Ovary (tissue), 3 donors: ENCODE results near the gene KATNB1.

Source experiments
- EP300 ChIP-seq: sonication (generic); formaldehyde crosslinking; IDR thresholded peaks from one replicate; pipeline ENCODE4 v1.6.1; 2017; ENCODE audit warnings: antibody characterized with exemption
- POLR2A ChIP-seq: fragments of 450-650 bp; IDR thresholded peaks from one replicate; pipeline ENCODE4 v1.6.1; 2017; ENCODE audit warnings: antibody characterized with exemption, mild to moderate bottlenecking, moderate library complexity
- TF ChIP-seq, protein P1 (sequence below), 3 donors: fragments of 450-650 bp in 2 of 3; fragments of 200-600 bp in 1 of 3; IDR thresholded peaks; one replicate each; pipeline versions ENCODE4 v1.5.1 to v1.8.0; 2016 to 2022; ENCODE audit warnings: antibody characterized with exemption in 3 of 3, mild to moderate bottlenecking in 1 of 3
- donor health status: DM: no; HTN: no; CAD: no.

DNA sequence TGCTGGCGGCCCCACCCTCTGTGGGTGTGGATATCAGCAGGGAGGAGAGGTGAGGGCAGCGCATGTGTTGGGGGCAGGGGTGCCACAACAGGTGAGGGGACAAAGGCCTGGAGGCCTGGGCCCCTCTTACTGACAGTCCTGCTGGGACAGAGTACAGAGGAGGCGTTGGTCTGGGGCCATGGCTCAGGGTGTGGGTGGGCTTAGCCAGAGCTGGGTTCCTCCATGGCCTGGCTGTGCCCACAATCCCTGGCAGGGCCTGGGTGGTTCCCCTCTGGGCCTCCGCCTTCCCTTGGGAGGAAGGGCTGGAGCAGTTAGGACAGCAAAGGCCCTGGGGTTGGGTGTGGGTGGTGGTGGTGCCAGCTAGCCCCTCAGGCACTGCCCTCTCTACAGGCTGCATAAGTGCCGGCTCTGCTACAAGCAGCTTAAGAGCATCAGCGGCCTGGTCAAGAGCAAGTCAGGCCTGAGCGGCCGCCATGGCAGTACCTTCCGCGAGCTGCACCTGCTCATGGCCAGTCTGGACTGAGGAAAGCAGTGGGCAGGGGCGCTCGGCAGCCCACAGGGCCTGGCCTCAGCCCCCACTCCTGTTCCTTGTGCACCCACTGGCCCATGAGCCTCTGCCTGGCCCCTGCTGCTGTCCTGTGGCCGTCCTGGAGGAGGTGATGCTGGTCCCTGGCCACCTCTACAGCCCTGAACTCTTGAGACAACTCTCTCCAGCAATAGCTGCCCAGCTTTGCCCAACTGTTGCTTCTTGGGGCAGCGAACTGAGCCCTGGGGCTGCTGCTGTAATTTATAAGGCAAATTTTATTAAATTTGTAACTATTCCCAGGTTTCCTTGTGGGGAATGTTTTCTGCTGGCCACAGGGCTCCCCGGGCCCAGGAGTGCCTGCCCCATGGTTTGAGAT is 21.1 kb downstream of the KATNB1 start:
- TF ChIP-seq, protein P1, sequence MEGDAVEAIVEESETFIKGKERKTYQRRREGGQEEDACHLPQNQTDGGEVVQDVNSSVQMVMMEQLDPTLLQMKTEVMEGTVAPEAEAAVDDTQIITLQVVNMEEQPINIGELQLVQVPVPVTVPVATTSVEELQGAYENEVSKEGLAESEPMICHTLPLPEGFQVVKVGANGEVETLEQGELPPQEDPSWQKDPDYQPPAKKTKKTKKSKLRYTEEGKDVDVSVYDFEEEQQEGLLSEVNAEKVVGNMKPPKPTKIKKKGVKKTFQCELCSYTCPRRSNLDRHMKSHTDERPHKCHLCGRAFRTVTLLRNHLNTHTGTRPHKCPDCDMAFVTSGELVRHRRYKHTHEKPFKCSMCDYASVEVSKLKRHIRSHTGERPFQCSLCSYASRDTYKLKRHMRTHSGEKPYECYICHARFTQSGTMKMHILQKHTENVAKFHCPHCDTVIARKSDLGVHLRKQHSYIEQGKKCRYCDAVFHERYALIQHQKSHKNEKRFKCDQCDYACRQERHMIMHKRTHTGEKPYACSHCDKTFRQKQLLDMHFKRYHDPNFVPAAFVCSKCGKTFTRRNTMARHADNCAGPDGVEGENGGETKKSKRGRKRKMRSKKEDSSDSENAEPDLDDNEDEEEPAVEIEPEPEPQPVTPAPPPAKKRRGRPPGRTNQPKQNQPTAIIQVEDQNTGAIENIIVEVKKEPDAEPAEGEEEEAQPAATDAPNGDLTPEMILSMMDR (IDR thresholded peaks at IDR 0.05) = no peak
- TF ChIP-seq POLR2A (no peak), EP300 (no peak)
